HG03175 (cell line): ENCODE results near the gene CAPN10.
A peak's percentile ranks its signal among the peaks of the same experiment; 100 is the strongest.

Experiments
- ATAC-seq: cut with Tn5 transposase; IDR thresholded peaks from one replicate; pipeline ENCODE4 v1.9.1; 2021; ENCODE audit warnings: mild to moderate bottlenecking, moderate library complexity; ENCODE audit not compliant: unreplicated experiment

The CAPN10 gene

DNA sequence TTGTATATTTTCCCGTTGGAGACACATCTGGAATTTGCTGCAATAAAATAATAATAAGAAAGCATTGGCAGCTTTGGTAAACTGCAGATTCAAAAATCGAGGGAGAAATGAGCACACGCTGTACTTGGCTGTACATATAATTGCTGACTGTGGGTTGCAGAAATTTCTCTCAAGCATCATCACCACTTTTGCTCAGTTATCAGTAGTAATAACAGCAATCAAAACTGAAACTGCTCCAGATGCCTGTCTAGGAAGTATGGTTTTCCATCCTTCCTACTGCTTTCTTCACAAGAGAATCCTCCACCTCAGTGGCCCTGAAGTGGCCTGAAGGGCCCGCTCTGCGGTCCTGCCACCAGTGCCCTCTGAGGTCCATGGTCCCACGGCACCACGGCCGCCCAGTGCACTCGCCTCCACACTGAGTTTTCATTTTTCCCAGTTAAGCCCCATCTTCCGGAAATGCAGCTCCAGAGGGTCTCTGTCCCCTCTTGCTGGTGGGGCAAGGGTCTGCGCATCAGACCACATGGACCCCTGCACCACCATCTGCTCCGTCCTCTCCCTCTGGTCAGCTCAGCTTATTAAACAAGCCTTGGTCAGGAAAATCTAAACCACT lies 22.5 kb upstream of the CAPN10 start:
- ATAC-seq = no peak

DNA sequence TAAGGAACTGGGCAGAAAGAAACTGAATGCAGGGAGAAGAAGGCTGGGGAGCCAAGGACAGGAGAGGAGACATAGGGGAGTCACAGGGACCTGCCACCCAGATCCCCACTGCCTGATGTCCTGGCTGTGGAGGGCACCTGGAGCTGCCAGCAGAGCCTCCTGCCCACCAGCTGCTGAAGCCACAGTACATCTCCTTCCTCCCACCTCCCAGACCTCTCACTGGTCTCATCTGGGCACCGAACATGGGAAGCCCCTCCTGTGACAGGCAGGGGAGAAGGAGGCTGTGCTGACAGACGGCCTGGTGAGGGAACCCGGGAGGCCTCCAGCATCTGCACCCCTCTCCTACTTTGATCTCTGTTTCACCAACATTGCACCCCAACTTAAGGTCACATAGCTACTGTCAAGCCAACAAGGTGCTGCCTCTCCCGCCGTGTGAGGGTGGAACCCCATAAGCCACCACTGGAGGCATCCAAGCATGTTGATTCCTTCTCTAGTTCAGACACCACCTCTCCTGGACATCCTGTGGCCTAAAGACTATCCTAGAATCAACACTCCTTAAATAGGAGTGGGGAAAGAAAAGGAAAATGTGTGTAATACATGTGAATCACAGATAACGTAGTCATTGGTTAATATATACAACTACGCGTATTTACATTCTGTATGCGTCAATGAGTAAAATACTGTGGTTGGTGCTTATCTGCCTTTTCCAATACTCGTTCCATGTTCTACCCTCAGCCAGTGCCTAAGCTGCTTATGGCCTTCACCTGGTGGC lies 21.8 kb upstream of the CAPN10 start:
- no peak for ATAC-seq

DNA sequence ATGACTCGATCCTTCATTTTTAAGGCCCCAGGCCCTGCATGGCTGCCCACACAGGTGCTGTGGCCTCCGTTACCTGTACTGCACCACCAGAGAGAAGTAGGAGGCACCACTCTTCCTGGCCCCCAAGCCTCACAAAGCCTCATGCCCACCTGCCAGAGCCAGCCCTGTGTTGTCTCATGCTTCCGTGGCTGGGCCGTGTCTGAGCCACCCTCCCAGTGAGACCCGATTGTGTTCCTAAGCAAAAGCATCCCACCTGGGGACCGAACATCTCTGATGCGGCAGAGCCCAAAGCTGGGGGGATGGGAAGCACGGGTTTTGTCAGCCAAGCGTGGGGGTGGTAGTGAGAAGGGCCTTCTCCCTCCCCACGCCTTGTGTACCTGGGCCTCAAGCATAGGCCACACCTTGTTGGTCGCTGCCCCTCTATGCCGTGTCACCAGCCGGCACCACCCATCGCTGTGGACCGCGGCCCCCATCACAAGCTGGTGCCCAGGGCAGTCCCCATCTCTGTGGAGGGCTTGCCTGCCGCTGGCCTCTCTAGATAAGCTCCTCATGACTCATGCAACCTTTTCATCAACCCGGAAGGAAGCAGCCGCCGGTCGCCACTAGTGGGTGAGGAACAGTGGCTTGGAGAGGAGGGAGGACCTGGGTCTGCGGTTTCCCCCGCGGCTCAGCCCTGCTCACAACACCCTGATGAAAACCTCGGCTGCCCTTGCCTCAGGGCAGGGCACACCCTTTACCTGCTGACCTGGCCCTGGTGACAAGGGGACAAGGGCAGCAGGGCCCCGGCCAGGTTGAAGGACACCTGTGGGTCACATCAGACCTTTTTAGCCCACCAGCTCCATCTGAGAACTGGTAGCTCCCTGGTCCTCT lies 21.0 kb upstream of the CAPN10 start:
- peak; percentile 37 for ATAC-seq

DNA sequence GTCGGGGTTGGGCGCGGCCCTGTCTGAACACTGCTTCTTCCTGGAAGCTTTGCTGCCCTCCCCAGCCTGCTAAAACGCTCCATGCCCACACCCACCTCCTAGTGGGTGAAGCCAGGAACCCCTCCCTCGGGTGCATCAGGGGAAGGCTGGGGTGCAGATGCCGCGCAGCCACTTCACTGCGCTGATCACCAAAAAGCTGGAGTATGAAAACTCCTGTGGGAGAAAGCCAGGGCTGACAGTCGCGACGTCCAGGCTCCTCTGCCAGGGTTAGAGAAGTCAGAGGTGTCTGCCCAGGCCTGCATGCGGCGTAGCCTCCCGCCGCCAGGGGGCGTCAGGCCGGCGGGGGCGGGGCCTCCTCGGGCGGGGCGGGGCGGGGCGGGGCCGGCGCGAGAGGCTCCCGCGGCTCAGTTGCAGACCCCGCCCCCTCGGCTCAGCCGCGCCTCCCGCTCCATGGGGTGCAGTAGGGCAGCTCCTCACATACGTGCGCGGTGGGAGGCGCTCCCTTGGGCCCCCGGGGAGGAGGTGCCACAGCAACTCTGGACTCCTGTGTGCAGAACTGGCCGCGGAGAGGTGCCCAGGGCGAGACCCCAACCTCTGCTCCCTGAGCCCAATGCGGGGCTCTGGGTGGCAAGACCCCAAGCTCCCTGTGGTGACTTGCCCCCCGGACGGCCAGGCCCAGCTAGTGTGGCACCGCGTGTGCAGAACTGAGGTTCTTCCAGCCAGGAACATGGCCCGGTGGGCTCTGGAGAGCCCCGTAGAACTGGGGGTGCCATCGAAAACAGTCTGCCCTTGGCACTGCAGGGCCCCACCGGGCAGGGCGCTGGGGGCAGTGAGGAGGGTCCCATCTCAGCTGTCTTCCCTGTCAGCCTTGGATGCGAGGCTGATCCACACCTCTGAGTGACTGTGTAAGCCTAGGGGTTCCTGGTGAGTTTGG lies 20.1 kb upstream of the CAPN10 start:
- peak; percentile 47 for ATAC-seq

DNA sequence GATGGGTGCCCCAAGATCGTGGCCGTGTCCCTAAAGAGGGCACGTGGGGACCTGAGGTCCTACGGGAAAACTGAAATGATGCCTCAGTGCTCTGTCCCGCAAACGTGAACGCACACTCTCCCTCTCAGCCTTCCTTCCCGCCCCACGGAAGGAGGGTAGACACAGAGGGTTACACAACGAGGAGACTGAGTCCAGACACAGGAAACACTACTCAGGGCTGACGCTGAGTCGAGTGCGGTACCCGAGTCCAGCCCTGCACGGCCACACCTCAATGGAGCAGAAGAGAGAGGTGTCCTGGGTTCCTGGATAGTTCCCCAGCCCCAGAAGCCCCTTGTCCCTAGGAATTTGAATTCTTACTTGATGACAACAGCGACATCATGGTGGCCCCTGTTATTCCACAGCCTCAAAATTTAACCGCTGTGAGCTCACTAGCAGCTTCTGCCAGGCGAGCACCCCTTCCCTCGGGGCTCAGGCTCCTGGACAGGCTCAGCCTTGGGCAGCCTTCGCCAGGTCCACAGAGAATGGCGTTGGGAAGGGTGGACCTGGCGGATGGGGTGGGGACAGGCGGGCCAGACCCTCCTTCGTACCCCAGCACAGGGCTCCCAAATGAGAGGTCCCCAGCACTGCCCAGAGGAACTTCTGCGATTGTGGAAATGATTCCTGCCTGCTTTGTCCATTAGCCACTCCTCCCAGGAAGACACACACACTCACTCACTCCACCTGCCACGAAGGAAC lies 19.2 kb upstream of the CAPN10 start:
- ATAC-seq = no peak

DNA sequence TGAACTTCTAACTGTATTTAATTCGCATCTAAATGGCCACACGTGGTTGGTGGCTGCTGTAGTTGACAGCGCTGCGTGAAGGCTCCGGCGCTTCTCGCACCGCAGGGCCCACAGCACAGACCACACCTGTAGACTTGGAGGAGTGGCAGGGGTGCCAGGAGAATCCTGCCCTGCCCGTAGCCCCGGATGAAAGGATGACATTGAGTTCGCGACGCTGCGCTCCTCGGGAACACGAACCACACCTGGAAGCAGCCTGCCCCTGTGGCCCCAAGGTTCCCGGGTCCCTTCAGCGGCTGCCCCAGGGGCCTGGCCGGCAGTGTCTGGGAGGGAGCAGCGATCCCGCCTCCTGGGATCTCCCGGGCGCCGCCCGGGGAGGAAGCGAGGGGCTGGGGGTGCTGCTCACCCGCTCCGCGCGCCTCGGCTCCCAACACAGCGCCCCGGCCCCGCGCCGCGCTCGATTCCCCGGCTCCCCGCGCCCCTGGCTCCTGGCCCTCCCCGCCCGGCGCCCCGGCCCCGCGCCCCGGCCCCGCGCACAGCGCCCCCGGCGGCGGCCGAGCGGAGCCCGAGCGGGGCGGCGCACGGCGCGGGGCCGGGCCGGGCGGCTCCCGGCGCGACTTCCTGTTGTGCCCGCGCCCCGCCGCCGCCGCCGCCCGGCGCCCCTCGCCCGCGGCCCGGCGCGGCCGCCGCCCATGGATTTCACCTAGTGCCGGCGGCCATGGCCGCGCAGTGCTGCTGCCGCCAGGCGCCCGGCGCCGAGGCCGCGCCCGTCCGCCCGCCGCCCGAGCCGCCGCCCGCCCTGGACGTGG lies 18.5 kb upstream of the CAPN10 start, which contains the start of gene RNPEPL1:
Gene RNPEPL1 (plus strand): TSS at position 613 of the 806 bp plus-strand sequence. CDS start 103 bp downstream, at position 716.
- peak; percentile 38 for ATAC-seq

DNA sequence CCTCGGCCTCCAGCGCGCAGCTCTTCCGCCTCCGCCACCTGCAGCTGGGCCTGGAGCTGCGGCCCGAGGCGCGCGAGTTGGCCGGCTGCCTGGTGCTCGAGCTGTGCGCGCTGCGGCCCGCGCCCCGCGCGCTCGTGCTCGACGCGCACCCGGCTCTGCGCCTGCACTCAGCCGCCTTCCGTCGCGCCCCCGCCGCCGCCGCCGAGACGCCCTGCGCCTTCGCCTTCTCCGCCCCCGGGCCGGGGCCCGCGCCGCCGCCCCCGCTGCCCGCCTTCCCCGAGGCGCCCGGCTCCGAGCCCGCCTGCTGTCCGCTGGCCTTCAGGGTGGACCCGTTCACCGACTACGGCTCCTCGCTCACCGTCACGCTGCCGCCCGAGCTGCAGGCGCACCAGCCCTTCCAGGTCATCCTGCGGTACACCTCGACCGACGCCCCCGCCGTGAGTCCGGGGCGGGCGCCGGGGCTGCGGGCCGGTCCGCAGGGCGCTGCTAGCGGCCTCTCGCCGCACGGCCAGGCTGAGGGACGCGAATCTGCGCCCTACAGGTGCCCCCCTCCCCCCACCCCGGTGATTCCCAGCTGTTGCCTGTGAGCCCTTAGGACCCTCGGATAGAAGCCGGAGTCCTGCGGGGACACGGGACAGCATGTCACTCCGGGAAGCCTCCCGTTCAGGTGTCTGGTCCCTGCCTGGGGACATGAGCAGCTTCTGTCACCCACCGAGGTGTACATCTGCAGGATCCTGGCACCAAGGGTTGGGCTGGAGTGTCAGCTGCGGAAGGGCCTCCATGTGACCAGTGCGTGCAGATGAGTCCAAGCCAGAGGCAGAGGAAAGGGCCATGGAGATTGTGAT lies 17.6 kb upstream of the CAPN10 start:
- peak; percentile 21 for ATAC-seq

DNA sequence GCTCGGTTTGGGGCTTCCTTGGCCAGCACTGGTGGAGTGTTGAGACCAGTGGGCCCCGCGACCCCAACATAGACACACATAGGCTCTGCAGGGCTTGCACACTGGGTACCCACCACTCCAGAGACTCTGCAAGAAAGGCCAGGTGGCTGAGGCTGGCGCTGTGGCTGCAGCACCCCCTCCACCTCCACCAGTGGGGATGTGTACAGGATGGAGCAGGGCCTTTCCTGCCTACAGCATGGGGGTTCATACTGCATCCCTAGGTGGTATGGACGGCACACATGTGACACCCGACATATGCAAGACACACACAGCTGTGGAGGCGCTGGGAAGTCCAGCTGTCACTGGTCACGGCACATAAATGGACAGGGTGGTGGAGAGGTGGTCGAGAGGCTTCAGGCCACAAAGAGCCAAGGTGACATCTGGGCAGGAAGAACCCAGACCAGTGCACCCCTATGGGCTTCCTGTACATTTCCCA lies 17.0 kb upstream of the CAPN10 start:
- ATAC-seq = no peak

DNA sequence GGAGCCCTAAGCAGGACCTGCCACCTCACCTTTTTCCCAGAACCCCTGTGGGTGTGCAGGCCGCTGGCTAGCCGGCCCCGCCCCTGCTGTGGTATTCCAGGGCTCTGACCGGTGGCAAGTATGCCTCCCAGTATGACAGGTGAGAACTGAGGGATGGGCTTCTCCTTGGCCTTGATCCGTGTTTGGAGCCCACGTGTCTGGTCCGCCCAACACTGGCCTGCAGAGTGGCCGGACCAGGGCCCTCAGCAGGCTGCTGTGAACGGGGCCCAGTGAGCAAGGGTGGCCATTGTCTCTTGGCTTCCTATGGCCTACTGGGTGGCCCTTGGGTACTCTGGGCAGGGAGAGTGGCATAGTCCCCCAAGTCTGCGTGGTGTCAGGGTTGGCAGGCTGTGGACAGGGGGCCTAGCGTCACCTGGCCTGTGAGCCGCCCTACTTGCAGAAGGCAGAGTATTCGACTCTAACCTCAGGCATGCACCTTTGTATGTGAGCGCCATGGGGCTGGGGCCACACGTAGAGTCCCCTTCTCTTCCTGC lies 16.5 kb upstream of the CAPN10 start:
- ATAC-seq = no peak

DNA sequence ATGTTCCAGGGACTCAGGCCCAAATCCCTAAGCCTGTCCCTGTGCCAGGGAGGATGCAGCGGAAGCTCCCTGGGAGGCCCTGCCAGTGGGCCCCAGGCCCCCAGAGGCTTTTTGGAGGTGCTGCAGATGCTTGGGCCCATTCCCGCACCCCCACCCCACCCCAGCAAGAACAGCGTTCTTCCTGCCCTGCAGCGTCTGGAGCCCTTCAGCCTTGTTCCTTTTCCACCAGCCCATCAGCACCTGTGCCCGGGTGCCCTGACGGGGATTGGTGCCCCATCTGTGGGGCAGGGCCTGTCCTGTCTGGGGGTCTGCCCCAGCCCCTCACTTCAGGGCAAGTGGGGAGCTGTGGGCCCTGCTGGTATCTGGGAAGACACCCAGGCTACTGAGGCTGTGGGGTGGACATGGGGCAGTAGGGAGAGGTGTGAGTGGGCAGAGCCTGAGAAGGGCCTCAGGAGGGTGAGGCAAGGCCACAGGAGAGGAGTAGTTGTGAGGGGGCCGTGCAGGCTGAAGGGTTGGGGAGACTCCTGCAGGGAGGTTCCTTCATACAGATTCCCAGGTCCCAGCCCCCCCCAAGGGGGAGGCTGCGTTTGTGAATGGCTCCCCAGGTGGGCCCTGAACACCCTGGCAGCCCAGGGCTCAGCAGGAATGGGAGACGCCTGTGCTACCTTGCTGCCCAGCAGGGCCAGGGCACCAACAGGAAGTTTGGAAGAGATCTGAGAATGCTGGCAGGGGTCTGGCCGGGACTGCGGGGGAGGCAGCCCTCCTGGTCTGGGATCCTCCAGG lies 15.8 kb upstream of the CAPN10 start:
- ATAC-seq = no peak

DNA sequence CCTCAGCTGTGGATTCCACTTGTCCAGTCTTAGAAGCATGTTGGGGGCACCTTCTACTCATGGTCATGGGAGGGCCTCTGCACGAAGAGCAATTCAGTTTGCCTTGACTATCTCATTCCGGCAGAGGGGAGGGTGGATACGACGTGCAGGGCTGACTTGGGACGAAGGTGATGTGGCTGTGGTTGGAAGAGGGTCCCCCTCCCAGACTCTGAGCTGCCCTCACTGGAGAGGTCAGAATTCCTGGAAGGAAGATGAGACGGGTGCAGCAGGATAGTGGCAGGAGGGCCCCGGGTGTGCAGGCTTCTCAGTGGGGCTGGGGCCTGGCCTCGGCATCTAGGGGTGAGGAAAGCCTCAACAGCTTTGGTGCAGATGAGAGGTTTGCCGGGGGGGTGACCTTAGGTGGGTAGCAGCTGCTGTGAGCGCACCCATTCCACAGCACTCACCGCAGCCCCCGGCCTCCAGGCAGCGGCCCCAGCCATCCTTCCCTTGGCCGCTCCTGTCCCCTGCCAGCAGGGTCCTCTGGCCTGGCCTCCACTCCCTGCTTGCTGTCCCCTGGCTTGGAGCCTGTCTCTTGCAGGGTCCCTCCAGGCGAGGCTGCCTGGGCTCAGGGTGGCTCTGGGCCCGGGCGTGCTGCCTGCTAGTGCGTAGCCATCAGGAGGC lies 15.1 kb upstream of the CAPN10 start:
- no peak for ATAC-seq

DNA sequence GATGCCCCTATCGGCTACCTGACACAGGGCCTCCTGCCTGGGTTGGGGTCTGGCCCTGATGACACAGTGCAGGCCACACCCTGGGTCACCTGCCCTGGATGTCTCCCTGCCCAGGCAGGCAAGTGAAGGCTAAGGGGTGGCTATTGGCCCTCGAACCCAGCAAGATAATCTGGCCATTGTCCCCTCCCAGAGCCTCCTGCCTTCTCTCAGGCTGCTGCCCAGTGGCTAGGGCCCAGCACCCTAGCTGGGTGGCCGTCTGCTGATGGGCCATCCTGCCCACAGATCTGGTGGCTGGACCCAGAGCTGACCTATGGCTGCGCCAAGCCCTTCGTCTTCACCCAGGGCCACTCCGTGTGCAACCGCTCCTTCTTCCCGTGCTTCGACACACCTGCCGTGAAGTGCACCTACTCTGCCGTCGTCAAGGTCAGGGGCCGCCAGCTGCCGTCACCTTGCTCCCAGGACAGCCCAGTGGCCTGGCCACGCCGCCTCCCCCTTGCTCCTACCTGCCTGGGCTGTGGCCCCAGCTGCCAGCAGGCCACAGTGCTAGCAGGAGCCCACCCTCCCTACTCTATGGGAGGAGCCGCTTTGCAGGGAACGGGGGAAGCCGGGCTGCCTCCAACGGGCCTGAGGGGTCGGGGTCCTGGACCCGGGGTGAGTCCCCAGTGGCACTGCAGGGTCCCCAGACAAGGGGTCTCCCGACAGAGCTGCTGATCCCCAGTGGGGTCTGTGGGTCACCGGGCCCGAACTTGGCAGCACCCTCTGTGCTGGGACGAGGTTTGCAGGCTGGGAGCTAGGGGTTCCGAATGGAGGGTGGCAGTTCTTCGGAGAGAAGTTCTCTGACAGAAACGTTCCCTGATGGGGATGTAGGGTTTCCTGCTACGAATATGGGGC lies 14.1 kb upstream of the CAPN10 start:
- ATAC-seq = no peak

DNA sequence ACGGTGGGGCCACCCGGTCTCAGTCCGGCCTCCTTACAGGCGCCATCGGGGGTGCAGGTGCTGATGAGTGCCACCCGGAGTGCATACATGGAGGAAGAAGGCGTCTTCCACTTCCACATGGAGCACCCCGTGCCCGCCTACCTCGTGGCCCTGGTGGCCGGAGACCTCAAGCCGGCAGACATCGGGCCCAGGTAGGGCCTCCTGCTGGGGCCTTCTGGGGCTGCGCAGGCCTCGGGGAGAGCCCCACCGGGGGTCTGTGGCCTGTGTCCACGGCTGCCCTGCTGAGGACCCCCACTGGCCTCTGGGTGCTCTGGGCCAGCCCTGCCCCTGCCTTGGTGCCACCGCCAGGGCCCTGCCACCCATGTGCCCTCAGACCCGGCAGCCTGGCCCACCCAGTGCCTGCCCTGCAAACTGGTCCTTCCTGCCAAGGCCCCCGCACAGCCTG lies 13.4 kb upstream of the CAPN10 start:
- no peak for ATAC-seq

DNA sequence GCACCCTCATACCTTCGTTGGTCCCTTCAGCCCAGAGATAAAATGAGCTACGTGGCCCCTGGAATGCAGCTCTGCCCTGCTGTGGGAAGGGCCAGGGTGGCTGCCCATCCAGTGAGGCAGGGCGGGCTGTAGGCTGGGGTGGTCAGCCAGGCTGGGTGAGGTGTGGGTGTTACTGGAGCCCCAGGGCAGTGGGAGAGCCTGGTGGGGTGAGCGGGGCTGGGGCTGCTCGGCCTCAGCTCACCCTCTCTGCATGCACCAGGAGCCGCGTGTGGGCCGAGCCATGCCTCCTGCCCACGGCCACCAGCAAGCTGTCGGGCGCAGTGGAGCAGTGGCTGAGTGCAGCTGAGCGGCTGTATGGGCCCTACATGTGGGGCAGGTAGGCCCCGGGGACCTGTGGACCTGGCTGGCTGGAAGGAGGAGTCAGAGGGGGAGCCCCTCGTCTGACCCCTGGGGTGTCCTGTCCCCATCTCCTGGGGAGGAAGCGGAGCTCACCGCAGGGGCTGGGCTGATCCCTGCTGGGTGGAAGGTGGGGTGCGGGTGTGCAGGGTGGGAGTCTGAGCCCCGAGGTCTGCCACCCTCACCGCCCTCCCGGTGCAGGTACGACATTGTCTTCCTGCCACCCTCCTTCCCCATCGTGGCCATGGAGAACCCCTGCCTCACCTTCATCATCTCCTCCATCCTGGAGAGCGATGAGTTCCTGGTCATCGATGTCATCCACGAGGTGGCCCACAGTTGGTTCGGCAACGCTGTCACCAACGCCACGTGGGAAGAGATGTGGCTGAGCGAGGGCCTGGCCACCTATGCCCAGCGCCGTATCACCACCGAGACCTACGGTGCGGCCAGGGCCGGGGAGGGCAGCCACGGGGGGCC lies 12.8 kb upstream of the CAPN10 start:
- no peak for ATAC-seq
